UCSD-AML1 (cell line): ENCODE data around the gene MTSS2.
A peak's percentile ranks its signal among the peaks of the same experiment; 100 is the strongest.
"Not testable (repeated sequence)": the region's sequence is repeated elsewhere in the genome, so short reads cannot be mapped to it uniquely, and the experiment has no call there.

ENCODE experiments used
- DNase-seq: peaks from one replicate; lab custom pipeline; 2025; ENCODE audit not compliant: unreplicated experiment; lab: John Stamatoyannopoulos, UW

The MTSS2 gene

GRCh38 chr16:70656712-70657263, 29.1 kb downstream of the MTSS2 start:
- DNase-seq, result no peak

GRCh38 chr16:70656065-70656711, 29.7 kb downstream of the MTSS2 start:
- DNase-seq, result no peak

GRCh38 chr16:70653809-70654771, 31.8 kb downstream of the MTSS2 start:
- DNase-seq, result peak; percentile 81

GRCh38 chr16:70653406-70653805, 32.4 kb downstream of the MTSS2 start:
- no peak for DNase-seq

GRCh38 chr16:70652322-70652721, 33.5 kb downstream of the MTSS2 start:
- DNase-seq, result no peak

GRCh38 chr16:70651524-70651923, 34.3 kb downstream of the MTSS2 start:
- no peak for DNase-seq

GRCh38 chr16:70650216-70650615, 35.6 kb downstream of the MTSS2 start:
- no peak for DNase-seq

GRCh38 chr16:70649300-70649699, 36.6 kb downstream of the MTSS2 start:
- DNase-seq, result no peak

GRCh38 chr16:70648606-70649005, 37.2 kb downstream of the MTSS2 start:
- no peak for DNase-seq

GRCh38 chr16:70647441-70648359, 38.2 kb downstream of the MTSS2 start:
- DNase-seq, result no peak

GRCh38 chr16:70646260-70647241, 39.3 kb downstream of the MTSS2 start, which contains the start of gene IL34:
Gene IL34, plus strand, starts transcription at chr16:70646559. Its CDS starts 389 bp downstream, at chr16:70646948.
- no peak for DNase-seq

GRCh38 chr16:70644763-70645597, 40.9 kb downstream of the MTSS2 start:
- DNase-seq, result no peak

GRCh38 chr16:70643264-70643663, 42.6 kb downstream of the MTSS2 start:
- not testable (repeated sequence) for DNase-seq

GRCh38 chr16:70642633-70643032, 43.2 kb downstream of the MTSS2 start:
- DNase-seq, result no peak

- no peak for DNase-seq
Measured at GRCh38 chr16:70638814-70639792, 46.8 kb downstream of the MTSS2 start.
